NCI-H187 (cell line): ENCODE data around the gene TMLHE.
"Not testable (repeated sequence)": the region's sequence is repeated elsewhere in the genome, so short reads cannot be mapped to it uniquely, and the experiment has no call there.

Experiments used
- DNase-seq, 2 experiments: peaks; one replicate each; lab custom pipeline; 2025; lab: John Stamatoyannopoulos, UW

Gene TMLHE

DNA sequence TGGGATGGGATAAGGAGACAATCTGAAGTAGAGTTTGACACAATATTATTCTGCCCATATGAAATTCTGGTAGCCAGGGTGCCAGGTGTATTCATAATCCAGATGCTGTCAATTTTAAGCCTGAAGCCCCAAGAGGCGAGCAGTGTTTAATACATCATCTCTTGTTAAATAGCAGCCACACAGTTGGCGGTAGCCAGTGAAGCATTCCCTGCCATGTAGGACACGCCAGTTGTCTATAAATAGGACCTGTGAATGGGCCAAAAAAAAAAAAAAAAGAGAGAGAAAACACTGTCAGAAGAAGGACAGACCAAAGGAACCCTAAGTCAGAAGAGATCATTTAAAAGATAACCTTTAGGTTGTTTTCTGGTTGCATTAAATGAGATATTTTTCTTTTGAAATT lies 121.3 kb downstream of the TMLHE start:
- DNase-seq = not testable (repeated sequence)

DNA sequence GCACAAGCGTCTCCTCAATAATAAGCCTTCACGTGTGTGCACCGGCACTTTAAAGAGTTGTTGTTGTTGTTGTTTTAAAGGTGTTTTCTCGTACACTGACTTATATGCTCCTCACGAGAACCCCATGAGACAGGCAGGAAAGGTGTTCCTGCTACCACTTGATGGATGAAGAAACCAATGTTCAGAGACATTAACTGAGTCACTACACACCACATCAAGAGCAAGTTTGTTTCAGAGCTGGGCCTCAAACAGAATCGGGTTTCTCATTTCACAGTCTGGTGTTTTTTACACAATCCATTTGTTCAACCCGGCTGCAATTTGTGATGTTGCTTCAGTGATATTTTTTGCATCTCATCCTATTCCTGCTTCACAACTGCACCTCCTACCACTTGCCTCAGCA lies 135.6 kb downstream of the TMLHE start:
- DNase-seq = not testable (repeated sequence)

DNA sequence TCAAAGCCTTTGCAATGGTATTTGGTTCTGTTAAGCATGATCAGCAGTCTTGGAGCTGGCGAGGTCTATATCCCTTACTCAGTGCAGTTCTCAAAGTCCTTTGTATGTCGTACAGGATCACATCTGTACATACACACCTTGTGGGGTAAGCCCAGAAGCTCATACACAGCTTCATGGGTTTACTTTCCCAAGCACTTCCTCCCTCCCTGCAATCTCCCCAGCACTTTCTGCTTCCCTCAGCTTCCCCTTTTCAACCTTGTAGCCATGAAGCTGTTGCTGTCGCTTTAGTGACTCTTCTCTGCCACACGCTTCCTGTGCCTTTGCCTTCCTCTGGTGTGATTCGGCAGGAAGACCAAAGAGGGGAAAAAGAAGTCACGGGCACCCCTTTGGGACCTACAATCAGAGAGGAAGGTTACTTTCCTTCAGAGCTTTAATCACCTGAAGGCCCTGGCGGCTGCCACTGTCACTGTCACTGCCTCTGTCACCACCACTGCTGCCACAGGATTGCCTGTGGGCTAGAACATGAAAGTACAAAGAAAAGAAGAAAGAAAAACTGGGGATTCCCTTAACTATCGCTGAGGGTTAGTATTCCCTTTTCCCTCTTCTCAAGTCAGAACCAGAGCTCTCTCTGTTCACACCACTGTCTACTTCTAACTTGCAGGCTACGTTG lies 146.3 kb downstream of the TMLHE start:
- not testable (repeated sequence) for DNase-seq

DNA sequence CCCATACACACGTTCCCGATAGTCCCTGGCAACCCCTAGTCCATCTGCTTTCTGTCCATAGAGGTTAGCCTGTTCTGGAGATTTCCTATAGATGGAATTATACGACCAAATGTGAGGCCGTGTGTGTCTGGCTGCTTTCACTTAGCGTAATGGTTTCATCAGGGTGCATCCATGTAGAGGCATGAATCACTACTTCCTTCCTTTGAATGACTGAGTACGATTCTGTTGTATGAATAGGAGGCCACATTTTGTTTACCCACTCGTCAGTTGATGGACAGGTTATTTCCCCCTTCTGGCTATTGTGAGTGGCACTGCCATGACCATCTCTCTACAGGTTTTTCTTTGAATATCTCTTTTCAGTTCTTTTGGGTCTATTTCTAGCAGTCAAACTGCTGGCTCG lies 152.3 kb downstream of the TMLHE start:
- DNase-seq = not testable (repeated sequence)

DNA sequence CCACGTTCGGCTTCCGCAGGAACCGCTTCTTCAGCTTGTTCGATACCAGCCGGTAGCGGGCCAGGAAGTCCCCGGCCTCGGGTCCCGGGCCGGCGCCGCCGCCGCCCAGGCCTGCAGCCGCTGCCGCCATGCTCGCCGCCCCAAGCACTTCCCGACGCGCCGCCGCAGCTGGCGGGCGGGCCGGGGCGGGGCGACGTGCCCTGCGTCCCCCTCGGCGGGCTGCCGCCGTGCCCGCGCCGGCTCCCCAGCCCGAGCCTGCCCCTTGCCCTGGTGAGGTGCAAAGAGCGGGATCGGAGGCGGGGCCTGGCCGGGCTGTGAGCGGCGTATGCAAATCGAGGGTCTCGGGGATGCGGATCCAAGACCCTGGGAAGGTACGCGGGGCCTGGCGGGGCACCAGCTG lies 154.3 kb downstream of the TMLHE start, which contains the start of gene F8A3:
Gene F8A3 (minus strand): TSS at position 150 of the 400 bp plus-strand sequence. CDS start 20 bp downstream, at position 130.
- not testable (repeated sequence) for DNase-seq

DNA sequence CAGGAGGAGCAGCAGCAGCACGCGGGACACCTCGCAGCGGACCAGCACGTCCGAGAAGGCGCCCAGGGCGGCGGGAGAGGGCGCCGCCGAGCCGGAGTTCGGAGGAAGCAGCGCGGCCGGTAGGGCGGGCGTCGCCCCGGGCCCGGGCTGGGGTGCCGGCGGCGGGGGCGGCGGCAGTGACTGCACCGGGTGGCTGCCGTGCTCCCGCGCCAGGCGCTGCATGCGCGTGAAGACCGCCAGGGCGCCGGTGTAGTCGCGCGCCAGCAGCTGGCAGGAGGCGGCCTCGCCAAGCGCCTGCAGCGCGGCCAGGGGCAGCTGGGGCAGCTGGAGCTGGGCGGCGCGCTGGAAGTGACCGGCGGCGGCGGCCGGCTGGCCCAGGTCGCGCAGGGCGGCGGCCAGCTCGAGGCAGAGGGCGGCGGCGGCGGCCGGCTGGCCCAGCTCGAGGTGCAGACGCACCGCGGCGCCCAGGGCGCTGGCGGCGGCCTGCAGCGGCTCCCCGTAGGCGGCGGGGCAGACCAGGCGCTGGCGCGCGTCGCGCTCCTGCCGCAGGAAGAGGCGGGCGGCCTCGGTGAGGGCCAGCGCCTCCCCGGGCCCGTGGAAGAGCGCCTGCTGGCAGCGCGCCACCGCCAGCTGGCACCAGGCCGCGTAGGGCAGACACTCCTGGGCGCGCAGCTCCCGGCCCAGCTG lies 154.8 kb downstream of the TMLHE start:
- DNase-seq = not testable (repeated sequence)

DNA sequence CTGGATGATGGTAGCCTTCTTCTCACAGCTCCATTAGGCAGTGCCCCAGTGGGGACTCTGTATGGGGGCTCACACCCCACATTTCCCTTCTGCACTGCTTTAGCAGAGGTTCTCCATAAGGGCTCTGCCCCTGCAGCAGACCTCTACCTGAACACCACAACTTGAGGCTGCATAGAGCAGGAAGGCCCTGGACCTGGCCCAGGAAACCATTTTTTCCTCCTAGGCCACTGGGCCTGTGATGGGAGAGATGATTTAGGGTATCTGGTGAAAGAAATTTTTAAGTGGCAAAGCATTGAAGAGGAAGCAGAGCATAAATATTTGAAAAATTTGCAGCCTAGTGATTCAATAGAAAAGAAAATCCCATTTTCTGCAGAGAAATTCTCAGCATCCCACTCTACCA lies 171.7 kb downstream of the TMLHE start:
- DNase-seq = no peak
